BE2C (cell line): Measurements from ENCODE around the gene GNA14.

Source experiments
- DNase-seq: peaks from one replicate; pipeline ENCODE4 v3.0.0-alpha.2; 2020
- H3K27me3 ChIP-seq: fragments of 250-450 bp; sonication (Bioruptor Pico); 2 replicates; pipeline ENCODE4 v1.5.1; 2020; ENCODE audit warnings: mild to moderate bottlenecking
- H3K36me3 ChIP-seq: fragments of 250-450 bp; sonication (Bioruptor Pico); 2 replicates; pipeline ENCODE4 v1.5.1; 2020; ENCODE audit warnings: mild to moderate bottlenecking
- H3K4me1 ChIP-seq: fragments of 250-450 bp; sonication (Bioruptor Pico); 2 replicates; pipeline ENCODE4 v1.5.1; 2020
- H3K4me3 ChIP-seq: 2 replicates; pipeline ENCODE4 v1.5.1; 2011; ENCODE audit warnings: low read depth, low read length
- H3K9me3 ChIP-seq: fragments of 250-450 bp; sonication (Bioruptor Pico); 2 replicates; pipeline ENCODE4 v1.5.1; 2020
- TF ChIP-seq, protein P1 (sequence below): IDR thresholded peaks from 2 replicates; pipeline ENCODE4 v1.5.1; 2012; ENCODE audit warnings: mild to moderate bottlenecking, low read depth, low read length

The GNA14 gene

DNA sequence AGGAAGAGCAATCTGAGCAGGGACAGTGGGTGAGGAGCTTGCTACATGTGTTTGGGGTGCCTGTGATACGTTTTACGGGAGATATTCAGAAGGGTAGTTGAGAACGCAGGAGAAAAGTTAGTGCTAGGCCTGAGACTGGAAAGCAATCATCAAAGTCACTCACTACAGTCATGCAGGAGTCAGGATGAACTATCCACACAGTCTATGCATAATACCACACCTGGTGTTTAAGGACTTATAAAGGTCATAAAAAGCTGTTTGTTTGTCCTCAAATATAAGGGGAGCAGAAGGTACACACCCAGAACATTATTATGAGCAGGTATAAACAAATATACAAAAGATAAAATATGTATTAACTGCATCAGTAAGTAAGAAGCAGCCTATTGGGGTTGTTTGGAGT, 176.6 kb downstream of the GNA14 start:
- TF ChIP-seq, protein P1, sequence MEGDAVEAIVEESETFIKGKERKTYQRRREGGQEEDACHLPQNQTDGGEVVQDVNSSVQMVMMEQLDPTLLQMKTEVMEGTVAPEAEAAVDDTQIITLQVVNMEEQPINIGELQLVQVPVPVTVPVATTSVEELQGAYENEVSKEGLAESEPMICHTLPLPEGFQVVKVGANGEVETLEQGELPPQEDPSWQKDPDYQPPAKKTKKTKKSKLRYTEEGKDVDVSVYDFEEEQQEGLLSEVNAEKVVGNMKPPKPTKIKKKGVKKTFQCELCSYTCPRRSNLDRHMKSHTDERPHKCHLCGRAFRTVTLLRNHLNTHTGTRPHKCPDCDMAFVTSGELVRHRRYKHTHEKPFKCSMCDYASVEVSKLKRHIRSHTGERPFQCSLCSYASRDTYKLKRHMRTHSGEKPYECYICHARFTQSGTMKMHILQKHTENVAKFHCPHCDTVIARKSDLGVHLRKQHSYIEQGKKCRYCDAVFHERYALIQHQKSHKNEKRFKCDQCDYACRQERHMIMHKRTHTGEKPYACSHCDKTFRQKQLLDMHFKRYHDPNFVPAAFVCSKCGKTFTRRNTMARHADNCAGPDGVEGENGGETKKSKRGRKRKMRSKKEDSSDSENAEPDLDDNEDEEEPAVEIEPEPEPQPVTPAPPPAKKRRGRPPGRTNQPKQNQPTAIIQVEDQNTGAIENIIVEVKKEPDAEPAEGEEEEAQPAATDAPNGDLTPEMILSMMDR: no peak
- no peak for DNase-seq
- H3K36me3 ChIP-seq: no peaks in the 10 kb centered on the region; the same call in 1 of the 2 replicates

DNA sequence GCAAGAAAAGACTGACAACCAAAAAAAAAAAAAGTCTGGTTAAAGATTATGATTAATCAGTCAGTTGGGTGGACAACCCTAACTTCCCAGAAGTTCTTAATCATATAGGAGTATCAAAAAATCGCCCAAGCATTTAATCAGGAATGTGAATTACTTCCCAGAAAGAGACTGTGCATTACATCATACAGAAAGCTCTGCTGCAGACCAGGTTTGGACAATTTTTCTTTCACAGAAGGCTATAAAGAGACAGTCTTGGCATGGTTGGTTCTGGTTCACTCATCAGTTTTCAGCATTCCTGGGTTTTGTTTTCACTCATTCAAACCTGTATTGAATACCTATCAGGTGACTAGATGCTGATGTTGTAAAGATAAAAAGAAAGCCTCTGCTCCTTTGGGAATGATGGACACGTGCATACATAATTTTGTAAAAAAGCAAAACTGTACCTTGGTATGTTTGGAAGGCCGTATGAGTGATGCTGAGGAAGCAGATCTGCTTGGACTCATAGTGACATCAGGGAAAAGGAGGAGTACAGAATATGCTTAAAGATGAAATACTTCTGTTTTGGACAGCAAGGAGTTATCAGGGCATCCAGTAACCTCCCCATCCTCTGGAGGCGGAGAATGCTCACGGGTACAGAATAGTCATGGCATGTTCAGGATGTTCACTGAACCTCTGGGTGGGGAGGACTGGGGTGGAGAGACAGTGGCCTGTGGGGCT, 178.4 kb downstream of the GNA14 start:
- H3K9me3 ChIP-seq: no peaks in the 10 kb centered on the region
- no peaks in the 10 kb centered on the region; the same call in 1 of the 2 replicates for H3K36me3 ChIP-seq
- TF ChIP-seq, protein P1: no peak
- no peak overlapping the region for H3K4me3 ChIP-seq
- no peak for DNase-seq
- no peaks in the 10 kb centered on the region for H3K27me3 ChIP-seq
- peaks cover 4% of the 10 kb centered on the region for H3K4me1 ChIP-seq

More for the DNA sequence above, 176.6 kb downstream of the GNA14 start:
- Histone ChIP-seq H3K4me3 (no peak overlapping the region), H3K4me1 (no peaks in the 10 kb centered on the region), H3K9me3 (no peaks in the 10 kb centered on the region), H3K27me3 (no peaks in the 10 kb centered on the region)

DNA sequence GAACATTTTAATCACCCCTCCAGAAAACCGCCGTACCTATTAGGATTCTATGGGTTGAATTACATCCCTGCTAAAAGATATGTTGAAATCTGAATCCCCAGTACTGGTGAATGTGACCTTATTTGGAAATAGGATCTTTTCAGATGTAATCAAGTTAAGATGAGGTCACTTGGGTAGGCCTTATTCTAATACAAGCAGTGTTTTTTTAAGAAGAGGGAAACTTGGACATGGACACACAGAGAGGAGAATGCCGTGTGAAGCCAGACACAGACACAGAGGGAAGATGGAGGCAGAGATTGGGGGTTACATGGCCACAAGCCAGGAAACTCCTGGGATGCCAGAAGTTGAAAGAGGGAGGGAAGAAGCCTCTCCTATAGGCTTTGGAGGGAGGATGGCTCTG, 183.5 kb downstream of the GNA14 start:
- Histone ChIP-seq H3K9me3 (no peaks in the 10 kb centered on the region), H3K4me1 (peaks cover 41% of the 10 kb centered on the region), H3K4me3 (no peak overlapping the region), H3K36me3 (no peaks in the 10 kb centered on the region; the same call in 1 of the 2 replicates), H3K27me3 (no peaks in the 10 kb centered on the region)
- peak; percentile 54 for DNase-seq
- TF ChIP-seq, protein P1: no peak

DNA sequence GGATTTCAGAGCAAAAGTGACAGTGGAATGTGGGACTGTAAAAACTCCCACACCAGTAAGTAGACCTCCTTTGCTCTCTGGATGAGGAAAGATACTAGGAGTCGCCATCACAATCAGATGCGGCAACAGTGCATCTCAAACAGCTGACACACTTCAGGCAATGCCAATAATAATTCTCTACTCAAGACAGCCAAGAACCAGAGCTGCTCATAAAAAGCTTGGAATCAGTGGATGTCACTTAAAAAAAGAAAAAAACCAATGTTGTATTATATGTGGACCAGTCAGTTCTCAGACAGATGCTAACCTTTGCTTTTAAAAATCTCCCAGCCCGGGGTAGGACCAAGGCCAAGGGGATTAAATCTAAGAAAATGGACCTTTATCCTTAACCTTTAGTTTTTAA, 185.0 kb downstream of the GNA14 start:
- no peak for DNase-seq
- TF ChIP-seq, protein P1: no peak
- Histone ChIP-seq H3K36me3 (no peaks in the 10 kb centered on the region), H3K9me3 (no peaks in the 10 kb centered on the region), H3K4me3 (no peak overlapping the region), H3K27me3 (no peaks in the 10 kb centered on the region), H3K4me1 (peaks cover 41% of the 10 kb centered on the region)

DNA sequence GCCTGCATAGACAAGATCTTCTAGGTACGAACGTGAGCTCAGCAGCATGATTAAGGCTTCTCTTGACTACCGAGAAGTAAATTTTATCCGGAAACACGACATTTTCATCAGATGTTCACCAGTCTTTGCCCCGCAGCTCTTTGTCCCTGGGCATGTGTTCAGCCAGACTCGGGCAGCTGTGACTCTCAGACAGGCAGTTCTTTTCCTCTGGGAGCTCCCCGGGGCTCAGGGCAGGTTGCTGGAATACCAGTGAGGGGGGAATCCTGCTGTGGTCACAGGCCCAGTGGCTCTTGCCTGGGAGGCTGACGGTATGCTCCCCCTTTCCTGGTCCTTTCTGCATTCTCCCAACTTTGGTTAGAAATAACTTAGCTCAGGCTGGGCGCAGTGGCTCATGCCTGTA, 186.1 kb downstream of the GNA14 start:
- no peak overlapping the region for H3K4me3 ChIP-seq
- no peaks in the 10 kb centered on the region for H3K36me3 ChIP-seq
- peaks cover 48% of the 10 kb centered on the region for H3K4me1 ChIP-seq
- H3K27me3 ChIP-seq: no peaks in the 10 kb centered on the region
- TF ChIP-seq, protein P1: no peak
- DNase-seq: peak; percentile 53
- H3K9me3 ChIP-seq: no peaks in the 10 kb centered on the region

DNA sequence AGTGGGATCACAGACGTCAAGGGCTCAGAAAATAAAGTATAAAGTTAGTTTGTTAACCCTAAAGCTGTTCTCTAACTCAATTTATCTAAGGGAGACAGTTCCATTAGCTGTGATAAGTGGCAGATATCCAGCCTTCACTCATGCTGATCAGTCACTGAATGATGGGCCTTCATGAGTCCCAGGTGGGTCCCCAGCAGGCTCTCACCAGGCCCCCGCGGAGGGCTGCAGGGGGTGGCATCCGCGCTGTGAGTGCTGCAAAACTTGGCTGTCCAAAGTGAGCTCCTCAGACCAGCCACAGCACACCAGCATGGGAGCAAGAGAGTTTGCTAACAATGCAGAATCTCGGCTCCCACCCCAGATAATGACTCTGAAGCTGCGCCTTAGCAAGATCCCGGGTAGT, 187.2 kb downstream of the GNA14 start:
- TF ChIP-seq, protein P1: no peak
- Histone ChIP-seq H3K27me3 (no peaks in the 10 kb centered on the region), H3K4me3 (no peak overlapping the region)

More for the DNA sequence above, 187.2 kb downstream of the GNA14 start:
- no peaks in the 10 kb centered on the region for H3K36me3 ChIP-seq
- DNase-seq: peak; percentile 65
- no peaks in the 10 kb centered on the region for H3K9me3 ChIP-seq
- peaks cover 50% of the 10 kb centered on the region for H3K4me1 ChIP-seq
